SU-DHL-6 (cell line): Measurements from ENCODE around the gene SPO11.

Experiments used
- CTCF ChIP-seq: fragments of 200-600 bp; sonication (generic); IDR thresholded peaks from one replicate; pipeline ENCODE4 v1.5.1; 2017; ENCODE audit warnings: antibody characterized with exemption, mild to moderate bottlenecking, low read length, moderate library complexity; ENCODE audit not compliant: insufficient read depth, poor library complexity, severe bottlenecking
- EZH2phosphoT487 ChIP-seq: fragments of 200-600 bp; sonication (generic), shearing (Covaris generic); conservative IDR thresholded peaks from 2 replicates; pipeline ENCODE4 v1.6.1; 2018; ENCODE audit warnings: mild to moderate bottlenecking, antibody characterized with exemption, low read length, moderate library complexity, mixed read lengths

- no peak for TF ChIP-seq CTCF
- no peak for TF ChIP-seq EZH2phosphoT487
Observed at GRCh38 chr20:57378107-57378506, 48.5 kb downstream of the SPO11 start.
